GM12891 (cell line): ENCODE results near the gene EFCAB10.
A peak's percentile ranks its signal among the peaks of the same experiment; 100 is the strongest.

ENCODE experiments used
- POLR2A ChIP-seq: IDR thresholded peaks from 2 replicates; pipeline ENCODE4 v1.6.1; 2011; ENCODE audit warnings: low read depth, low read length, control low read depth
- POLR2AphosphoS5 ChIP-seq: IDR thresholded peaks from 2 replicates; pipeline ENCODE4 v1.6.1; 2011; ENCODE audit warnings: low read depth, low read length, control low read depth
- SPI1 ChIP-seq: IDR thresholded peaks from 2 replicates; pipeline ENCODE4 v1.6.1; 2011; ENCODE audit warnings: low read depth, low read length, control low read depth

DNA sequence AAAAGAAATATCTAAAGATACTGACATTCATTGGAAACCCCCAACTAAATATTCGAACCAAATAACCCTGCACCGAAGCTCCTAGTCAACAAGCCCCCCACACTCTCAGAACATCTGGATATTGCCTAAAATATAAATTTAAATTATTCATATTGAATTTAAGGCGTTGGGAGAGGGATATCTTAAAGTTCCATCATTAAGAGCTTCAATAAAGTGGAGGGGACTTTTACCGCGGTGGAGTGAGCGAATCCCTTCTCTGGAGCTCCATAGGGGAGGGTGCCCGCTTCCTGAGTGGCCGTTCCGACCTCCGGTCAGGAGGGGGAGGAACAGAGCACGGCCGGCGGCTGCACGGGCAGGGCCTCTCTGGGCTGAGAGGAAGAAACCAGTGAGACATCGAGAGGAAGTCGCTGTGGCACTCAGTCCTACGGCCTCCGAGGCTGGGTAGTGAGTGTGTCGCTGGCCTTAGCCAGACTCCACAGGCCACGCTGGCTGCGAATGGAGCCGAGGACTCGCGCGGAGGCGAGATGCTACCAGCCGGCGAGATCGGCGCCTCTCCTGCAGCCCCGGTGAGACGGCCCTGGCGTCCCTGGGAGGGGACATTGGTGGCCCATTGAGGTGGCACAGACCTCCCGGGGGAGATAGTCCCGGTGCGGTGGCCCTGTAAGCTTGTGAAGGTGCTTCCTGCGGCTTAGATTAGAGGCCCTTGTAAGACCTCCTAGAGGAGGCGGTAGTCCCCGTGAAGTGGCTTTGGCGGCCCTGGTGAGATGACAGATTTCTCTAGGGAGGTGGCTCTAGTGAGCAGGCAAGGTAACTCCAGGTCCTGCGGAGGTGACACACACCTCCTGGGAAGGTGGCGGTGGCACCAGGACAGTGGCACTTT lies 49.3 kb downstream of the EFCAB10 start, which contains the start of gene RINT1:
- TF ChIP-seq POLR2A (peak; percentile 99), POLR2AphosphoS5 (peak; percentile 98), SPI1 (peak; percentile 81)
